K562 (cell line): ENCODE measurements around the gene CCND3. TPM values are rescaled to one million over a fixed set of nuclear protein-coding genes. Genes with fewer than 3 reads are reported as not detected.
A peak's percentile ranks its signal among the peaks of the same experiment; 100 is the strongest.

Source experiments
- CBX2 ChIP-seq: fragments of 200-600 bp; sonication (generic); IDR thresholded peaks from one replicate; pipeline ENCODE4 v1.6.1; 2012; ENCODE audit warnings: mild to moderate bottlenecking, low read length, inconsistent platforms; ENCODE audit not compliant: insufficient read depth, poor library complexity, severe bottlenecking
- DEAF1 ChIP-seq: fragments of 450-650 bp; formaldehyde crosslinking; IDR thresholded peaks from 2 replicates; pipeline ENCODE4 v1.4.0; 2020; ENCODE audit warnings: mild to moderate bottlenecking, moderate library complexity
- EGR1 ChIP-seq: fragments of 450-650 bp; conservative IDR thresholded peaks from 2 replicates; pipeline ENCODE4 v1.6.1; 2017; ENCODE audit warnings: mild to moderate bottlenecking
- ETV6 ChIP-seq, 3 experiments: fragments of 150-350 bp in 1 of 3; sonication (generic) in 1 of 3; formaldehyde crosslinking in 1 of 3; IDR thresholded peaks; 2 replicates each; pipeline versions ENCODE4 v1.6.1 to v1.8.0; 2014 to 2022; ENCODE audit warnings: borderline replicate concordance in 2 of 3, low read depth in 2 of 3, antibody characterized with exemption in 1 of 3, low read length in 1 of 3, mild to moderate bottlenecking in 1 of 3, missing genetic modification reagents in 1 of 3
- FUS ChIP-seq: fragments of 200-400 bp; formaldehyde crosslinking; optimal IDR thresholded peaks from 2 replicates; pipeline ENCODE3; 2017; ENCODE audit warnings: low read depth, low read length
- HCFC1 ChIP-seq: IDR thresholded peaks from 2 replicates; pipeline ENCODE4 v1.6.1; 2012; ENCODE audit warnings: low read depth, low read length, improper control_type of control experiment
- NFE2 ChIP-seq: IDR thresholded peaks from 2 replicates; pipeline ENCODE4 v1.6.1; 2014; ENCODE audit warnings: antibody characterized with exemption, low read depth
- RAD21 ChIP-seq, 2 experiments: fragments of 250-450 bp in 1 of 2; fragments of 450-650 bp in 1 of 2; sonication (Bioruptor Pico) in 1 of 2; formaldehyde crosslinking in 1 of 2; IDR thresholded peaks in 1 of 2; conservative IDR thresholded peaks in 1 of 2; 2 replicates each; pipeline versions ENCODE4 v1.4.0 to v1.8.0; 2020 to 2022; ENCODE audit warnings: mild to moderate bottlenecking in 2 of 2, moderate library complexity in 1 of 2
- RBFOX2 ChIP-seq: fragments of 200-400 bp; formaldehyde crosslinking; IDR thresholded peaks from 2 replicates; pipeline ENCODE4 v1.6.1; 2017; ENCODE audit warnings: low read depth, mild to moderate bottlenecking, low read length, moderate library complexity
- SIN3B ChIP-seq: fragments of 450-650 bp; IDR thresholded peaks from 2 replicates; pipeline ENCODE4 v1.6.1; 2017; ENCODE audit warnings: low read depth, mild to moderate bottlenecking, moderate library complexity
- SMARCE1 ChIP-seq: fragments of 450-650 bp; IDR thresholded peaks from 2 replicates; pipeline ENCODE4 v1.7.1; 2016; ENCODE audit warnings: mild to moderate bottlenecking
- TFAP4 ChIP-seq: sonication (generic); formaldehyde crosslinking; IDR thresholded peaks from 2 replicates; pipeline ENCODE4 v1.8.0; 2022; ENCODE audit warnings: missing genetic modification reagents, mild to moderate bottlenecking, moderate library complexity, borderline replicate concordance
- TRIM24 ChIP-seq, 2 experiments: fragments of 450-650 bp; IDR thresholded peaks; 2 replicates each; pipeline ENCODE4 v1.6.1; 2016
- ZFX ChIP-seq: sonication (generic); formaldehyde crosslinking; IDR thresholded peaks from 2 replicates; pipeline ENCODE4 v1.8.0; 2022; ENCODE audit warnings: mild to moderate bottlenecking, missing genetic modification reagents, moderate library complexity
- ZNF277 ChIP-seq: fragments of 250-450 bp; sonication (Bioruptor Pico); IDR thresholded peaks from 2 replicates; pipeline ENCODE4 v1.8.0; 2022; ENCODE audit warnings: inconsistent platforms, mild to moderate bottlenecking, moderate library complexity, borderline replicate concordance
- polyA plus RNA-seq, 8 experiments: library from polyadenylated mRNA; depleted of rRNA in 4 of 8; stranded (reverse) in 5 of 8; unstranded in 3 of 8; fragments of >200 nt; fragmentation: Nextera tagmentation in 2 of 8; fragmentation: Illumina TruSeq in 1 of 8; extraction: Ambion mirVana in 2 of 8; extraction: Trizol in 1 of 8; gene quantifications; 2 replicates each; pipeline versions ENCODE4 v1.2.1 to v1.2.3, GENCODE V29; 2011 to 2014; ENCODE audit warnings: inconsistent platforms in 1 of 8, missing spikeins in 1 of 8
- total RNA-seq, 7 experiments: library from RNA; depleted of rRNA in 6 of 7; stranded (reverse); fragments of >200 nt in 6 of 7; fragmentation: Illumina TruSeq in 2 of 7; extraction: Trizol in 2 of 7; gene quantifications; 2 replicates each; pipeline versions ENCODE4 v1.2.1 to v1.2.3, GENCODE V29; 2011 to 2021; ENCODE audit warnings: low replicate concordance in 1 of 7
- TF ChIP-seq, protein P1 (sequence below): sonication (generic); formaldehyde crosslinking; IDR thresholded peaks from 2 replicates; pipeline ENCODE4 v1.8.0; 2022; ENCODE audit warnings: mild to moderate bottlenecking, missing genetic modification reagents
- TF ChIP-seq, protein P2 (sequence below), 2 experiments: fragments of 450-650 bp; IDR thresholded peaks; 2 replicates each; pipeline ENCODE4 v1.6.1; 2016

CCND3 gene
- total and polyA plus RNA-seq, 9 of the 15 experiments (the other 6 are each of a cell fraction or from before 2014, with no cell fraction given) = 21.5 to 204 (median 97.4) TPM

GRCh38 chr6:41940759-41941279, 789 bp downstream of the CCND3 start (continued):
- peak; percentile 82 for TF ChIP-seq EGR1
- no peak for TF ChIP-seq FUS
- TF ChIP-seq, protein P1, sequence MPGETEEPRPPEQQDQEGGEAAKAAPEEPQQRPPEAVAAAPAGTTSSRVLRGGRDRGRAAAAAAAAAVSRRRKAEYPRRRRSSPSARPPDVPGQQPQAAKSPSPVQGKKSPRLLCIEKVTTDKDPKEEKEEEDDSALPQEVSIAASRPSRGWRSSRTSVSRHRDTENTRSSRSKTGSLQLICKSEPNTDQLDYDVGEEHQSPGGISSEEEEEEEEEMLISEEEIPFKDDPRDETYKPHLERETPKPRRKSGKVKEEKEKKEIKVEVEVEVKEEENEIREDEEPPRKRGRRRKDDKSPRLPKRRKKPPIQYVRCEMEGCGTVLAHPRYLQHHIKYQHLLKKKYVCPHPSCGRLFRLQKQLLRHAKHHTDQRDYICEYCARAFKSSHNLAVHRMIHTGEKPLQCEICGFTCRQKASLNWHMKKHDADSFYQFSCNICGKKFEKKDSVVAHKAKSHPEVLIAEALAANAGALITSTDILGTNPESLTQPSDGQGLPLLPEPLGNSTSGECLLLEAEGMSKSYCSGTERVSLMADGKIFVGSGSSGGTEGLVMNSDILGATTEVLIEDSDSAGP (CRISPR knock-in tag) = peak; percentile 75; the same call in 1 of the 2 replicates
- 0 out of 2 replicates have a peak, but pooled peaks have one; percentile 4 for TF ChIP-seq HCFC1
- TF ChIP-seq, protein P2, sequence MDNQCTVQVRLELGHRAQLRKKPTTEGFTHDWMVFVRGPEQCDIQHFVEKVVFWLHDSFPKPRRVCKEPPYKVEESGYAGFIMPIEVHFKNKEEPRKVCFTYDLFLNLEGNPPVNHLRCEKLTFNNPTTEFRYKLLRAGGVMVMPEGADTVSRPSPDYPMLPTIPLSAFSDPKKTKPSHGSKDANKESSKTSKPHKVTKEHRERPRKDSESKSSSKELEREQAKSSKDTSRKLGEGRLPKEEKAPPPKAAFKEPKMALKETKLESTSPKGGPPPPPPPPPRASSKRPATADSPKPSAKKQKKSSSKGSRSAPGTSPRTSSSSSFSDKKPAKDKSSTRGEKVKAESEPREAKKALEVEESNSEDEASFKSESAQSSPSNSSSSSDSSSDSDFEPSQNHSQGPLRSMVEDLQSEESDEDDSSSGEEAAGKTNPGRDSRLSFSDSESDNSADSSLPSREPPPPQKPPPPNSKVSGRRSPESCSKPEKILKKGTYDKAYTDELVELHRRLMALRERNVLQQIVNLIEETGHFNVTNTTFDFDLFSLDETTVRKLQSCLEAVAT (IDR thresholded peaks at IDR 0.05) = no peak
- TF ChIP-seq TFAP4 = peak; percentile 62; the same call in 1 of the 2 replicates
- TF ChIP-seq DEAF1 (CRISPR knock-in tag) = 0 out of 2 replicates have a peak, but pooled peaks have one; percentile 16
- peak; percentile 27 to 38; a peak in 3 of 4 replicates for TF ChIP-seq RAD21 (CRISPR knock-in tag; conservative IDR thresholded peaks at IDR 0.05 in 1 of 2, IDR thresholded peaks at IDR 0.05 in 1 of 2)
- TF ChIP-seq CBX2 = no peak
- no peak for TF ChIP-seq ZNF277
- no peak for TF ChIP-seq TRIM24 (IDR thresholded peaks at IDR 0.05)
- no peak for TF ChIP-seq NFE2
- peak; percentile 53; the same call in 1 of the 2 replicates for TF ChIP-seq ZFX
- TF ChIP-seq ETV6 (IDR thresholded peaks at IDR 0.05; ENCODE audit: borderline replicate concordance in 1 of 2, low read depth in 2 of 2, low read length in 1 of 2) = peak in 1 of 2 experiments; percentile 10; a peak in 1 of 4 replicates
- no peak for TF ChIP-seq ETV6 (CRISPR knock-in tag; IDR thresholded peaks at IDR 0.05; ENCODE audit: borderline replicate concordance)
- TF ChIP-seq SMARCE1 = 0 out of 2 replicates have a peak, but pooled peaks have one; percentile 16
- peak; percentile 73 for TF ChIP-seq RBFOX2
- TF ChIP-seq SIN3B = 0 out of 2 replicates have a peak, but pooled peaks have one; percentile 41
